ENCODE data around the gene RCC1. TPM values are rescaled to one million over a fixed set of nuclear protein-coding genes. Genes with fewer than 3 reads are reported as not detected.

RCC1 gene
- total and polyA plus RNA-seq, 5 donors, result 4.1 to 8.3 (median 5.6) TPM

DNA sequence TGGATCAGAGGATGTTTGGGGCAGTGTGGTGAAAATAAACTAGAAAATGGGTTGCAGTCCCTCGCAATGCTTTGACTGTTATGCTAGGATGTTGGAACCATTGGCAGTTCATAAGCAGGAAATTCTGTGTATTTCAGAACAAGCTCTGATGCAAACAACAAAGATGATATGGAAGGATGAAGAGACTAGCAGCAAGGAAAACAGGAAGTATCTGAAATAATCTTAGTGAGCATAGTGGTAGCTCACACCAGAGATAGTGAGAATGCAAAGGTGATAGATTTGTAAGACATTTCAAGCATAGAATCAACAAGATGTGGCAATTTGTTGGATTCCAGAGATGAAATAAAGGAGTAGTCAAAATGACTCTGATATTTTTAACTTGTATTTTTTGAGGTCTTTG lies 11.1 kb upstream of the RCC1 start:
- Histone ChIP-seq H3K27ac (ENCODE audit: low read length) (no peak overlapping the region), H3K9me3 (ENCODE audit: control insufficient read depth, low read length) (no peaks in the 10 kb centered on the region), H3K27me3 (ENCODE audit: control insufficient read depth, insufficient read depth) (no peaks in the 10 kb centered on the region), H3K4me1 (ENCODE audit: control insufficient read depth, insufficient read depth, low read length) (no peaks in the 10 kb centered on the region), H3K4me3 (ENCODE audit: low read length) (no peak overlapping the region)
- ATAC-seq (no peak), DNase-seq (no peak)
- WGBS, result 92% methylated on average over 1 of the region's 1 CpG
- intact Hi-C loops (cut with DNase I), result no loop called here

GRCh38 chr1:28499553-28499952 lies 6.3 kb upstream of the RCC1 start:
- ATAC-seq (no peak), DNase-seq (no peak)
- no peaks in the 10 kb centered on the region for H3K27me3 ChIP-seq (ENCODE audit: control insufficient read depth, insufficient read depth)
- no peak overlapping the region for H3K4me3 ChIP-seq (ENCODE audit: low read length)
- no peak overlapping the region for H3K27ac ChIP-seq (ENCODE audit: low read length)
- no peaks in the 10 kb centered on the region for H3K4me1 ChIP-seq (ENCODE audit: control insufficient read depth, insufficient read depth, low read length)
- intact Hi-C loops (cut with DNase I), result no loop called here
- no peaks in the 10 kb centered on the region for H3K9me3 ChIP-seq (ENCODE audit: control insufficient read depth, low read length)
- WGBS, result 87% methylated on average over 4 of the region's 4 CpGs

- intact Hi-C loops (cut with DNase I), result no loop called here
- 67% methylated on average over 4 of the region's 4 CpGs for WGBS
- no peak overlapping the region for H3K4me3 ChIP-seq (ENCODE audit: low read length)
- no peaks in the 10 kb centered on the region for H3K27me3 ChIP-seq (ENCODE audit: control insufficient read depth, insufficient read depth)
- ATAC-seq, result no peak
- no peaks in the 10 kb centered on the region for H3K9me3 ChIP-seq (ENCODE audit: control insufficient read depth, low read length)
- H3K4me1 ChIP-seq (ENCODE audit: control insufficient read depth, insufficient read depth, low read length), result no peaks in the 10 kb centered on the region
- DNase-seq, result no peak
- no peak overlapping the region for H3K27ac ChIP-seq (ENCODE audit: low read length)
Measured at GRCh38 chr1:28501925-28502324, 3.9 kb upstream of the RCC1 start.

DNA sequence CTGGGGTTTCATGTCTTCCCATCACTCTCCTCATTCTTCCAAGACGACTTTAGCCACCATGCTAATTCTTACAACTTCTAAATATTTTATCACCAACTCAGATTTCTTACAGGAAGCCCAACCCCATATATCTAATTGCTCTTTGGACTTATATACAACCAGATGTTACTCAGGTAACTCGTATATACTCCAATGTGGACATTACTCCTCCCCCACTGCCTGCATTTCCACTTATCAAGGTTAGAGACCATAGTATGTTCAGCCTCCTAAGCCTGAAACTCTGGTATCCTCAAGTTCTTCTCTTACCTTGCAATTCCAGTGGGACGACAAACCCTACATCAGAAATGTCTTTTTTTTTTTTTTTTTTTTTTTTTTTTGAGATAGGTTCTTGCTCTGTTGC lies 2.7 kb upstream of the RCC1 start:
- Histone ChIP-seq H3K27ac (ENCODE audit: low read length) (no peak overlapping the region), H3K4me1 (ENCODE audit: control insufficient read depth, insufficient read depth, low read length) (no peaks in the 10 kb centered on the region), H3K9me3 (ENCODE audit: control insufficient read depth, low read length) (no peaks in the 10 kb centered on the region), H3K27me3 (ENCODE audit: control insufficient read depth, insufficient read depth) (no peaks in the 10 kb centered on the region), H3K4me3 (ENCODE audit: low read length) (no peak overlapping the region)
- intact Hi-C loops (cut with DNase I), result no loop called here
- no peak for DNase-seq
- 78% methylated on average over 3 of the region's 3 CpGs for WGBS
- ATAC-seq, result no peak

GRCh38 chr1:28506907-28507246 lies 1.0 kb downstream of the RCC1 start:
- no peaks in the 10 kb centered on the region for H3K27me3 ChIP-seq (ENCODE audit: control insufficient read depth, insufficient read depth)
- intact Hi-C loops (cut with DNase I), result no loop called here
- 3% methylated on average over 14 of the region's 14 CpGs for WGBS
- H3K4me3 ChIP-seq (ENCODE audit: low read length), result peak overlapping the region; percentile 94
- peak overlapping the region; percentile 22 for H3K27ac ChIP-seq (ENCODE audit: low read length)
- H3K9me3 ChIP-seq (ENCODE audit: control insufficient read depth, low read length), result no peaks in the 10 kb centered on the region
- H3K4me1 ChIP-seq (ENCODE audit: control insufficient read depth, insufficient read depth, low read length), result peaks cover 10% of the 10 kb centered on the region
- no peak for ATAC-seq
- DNase-seq, result no peak

GRCh38 chr1:28507247-28507645 lies 1.4 kb downstream of the RCC1 start:
- intact Hi-C loops (cut with DNase I), result no loop called here
- no peaks in the 10 kb centered on the region for H3K9me3 ChIP-seq (ENCODE audit: control insufficient read depth, low read length)
- ATAC-seq, result no peak
- H3K4me3 ChIP-seq (ENCODE audit: low read length), result peak overlapping the region; percentile 94
- peaks cover 10% of the 10 kb centered on the region for H3K4me1 ChIP-seq (ENCODE audit: control insufficient read depth, insufficient read depth, low read length)
- no peaks in the 10 kb centered on the region for H3K27me3 ChIP-seq (ENCODE audit: control insufficient read depth, insufficient read depth)
- H3K27ac ChIP-seq (ENCODE audit: low read length), result peak overlapping the region; percentile 28
- no peak for DNase-seq
- WGBS, result 5% methylated on average over 11 of the region's 11 CpGs

DNA sequence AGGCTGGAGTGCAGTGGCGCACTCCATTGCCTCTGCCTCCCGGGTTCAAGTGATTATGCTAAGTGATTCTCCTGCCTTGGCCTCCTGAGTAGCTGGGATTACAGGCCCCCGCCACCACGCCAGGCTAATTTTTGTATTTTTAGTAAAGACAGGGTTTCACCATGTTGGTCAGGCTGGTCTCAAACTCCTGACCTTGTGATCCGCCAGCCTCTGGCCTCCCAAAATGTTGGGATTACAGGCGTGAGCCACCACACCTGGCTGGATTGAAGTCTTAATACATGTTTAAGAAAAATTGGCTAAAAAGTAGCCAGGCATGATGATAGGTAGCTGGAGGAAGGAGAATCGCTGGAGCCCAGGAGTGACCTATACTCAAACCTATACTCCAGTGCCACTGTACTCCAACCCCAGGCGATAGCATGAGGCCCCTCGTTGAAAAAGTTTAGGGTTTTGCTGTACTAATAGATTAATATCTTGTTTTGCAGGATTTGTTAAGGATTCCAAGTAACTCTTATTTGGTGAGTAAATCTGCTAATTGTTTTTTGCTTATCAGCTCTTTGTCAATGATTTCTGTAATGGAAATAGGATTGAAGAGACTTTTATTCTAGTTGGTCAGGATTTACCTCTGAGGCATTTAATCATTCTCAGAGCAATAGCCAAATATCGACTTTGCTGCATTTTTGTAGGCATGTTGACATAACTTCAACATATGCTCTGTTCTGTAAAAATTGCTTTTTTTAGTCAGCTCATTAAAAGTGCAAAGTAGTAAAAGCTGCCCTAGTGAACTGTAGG lies 2.0 kb downstream of the RCC1 start:
- ATAC-seq (no peak), DNase-seq (no peak)
- 41% methylated on average over 10 of the region's 10 CpGs for WGBS
- Histone ChIP-seq H3K9me3 (ENCODE audit: control insufficient read depth, low read length) (no peaks in the 10 kb centered on the region), H3K27me3 (ENCODE audit: control insufficient read depth, insufficient read depth) (no peaks in the 10 kb centered on the region), H3K4me1 (ENCODE audit: control insufficient read depth, insufficient read depth, low read length) (peaks cover 10% of the 10 kb centered on the region), H3K4me3 (ENCODE audit: low read length) (peak overlapping the region; percentile 94), H3K27ac (ENCODE audit: low read length) (peak overlapping the region; percentile 28)
- intact Hi-C loops (cut with DNase I), result no loop called here

DNA sequence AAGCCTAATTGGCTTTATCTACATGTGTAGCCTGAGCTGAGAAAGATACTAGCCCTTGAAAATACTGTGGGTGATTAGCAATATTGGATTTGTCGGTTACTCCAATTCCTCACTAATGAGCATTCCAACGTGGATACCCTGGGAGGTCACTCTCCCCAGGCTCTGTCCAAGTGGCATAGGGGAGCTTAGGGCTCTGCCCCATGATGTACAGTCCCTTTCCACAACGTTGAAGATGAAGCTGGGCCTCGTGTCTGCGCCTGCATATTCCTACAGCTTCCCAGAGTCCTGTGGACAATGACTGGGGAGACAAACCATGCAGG lies 2.6 kb downstream of the RCC1 start:
- no peaks in the 10 kb centered on the region for H3K9me3 ChIP-seq (ENCODE audit: control insufficient read depth, low read length)
- 36% methylated on average over 5 of the region's 5 CpGs for WGBS
- H3K4me3 ChIP-seq (ENCODE audit: low read length), result no peak overlapping the region
- ATAC-seq, result no peak
- no peaks in the 10 kb centered on the region for H3K27me3 ChIP-seq (ENCODE audit: control insufficient read depth, insufficient read depth)
- no peak for DNase-seq
- intact Hi-C loops (cut with DNase I), result no loop called here
- H3K27ac ChIP-seq (ENCODE audit: low read length), result no peak overlapping the region
- H3K4me1 ChIP-seq (ENCODE audit: control insufficient read depth, insufficient read depth, low read length), result peaks cover 10% of the 10 kb centered on the region

DNA sequence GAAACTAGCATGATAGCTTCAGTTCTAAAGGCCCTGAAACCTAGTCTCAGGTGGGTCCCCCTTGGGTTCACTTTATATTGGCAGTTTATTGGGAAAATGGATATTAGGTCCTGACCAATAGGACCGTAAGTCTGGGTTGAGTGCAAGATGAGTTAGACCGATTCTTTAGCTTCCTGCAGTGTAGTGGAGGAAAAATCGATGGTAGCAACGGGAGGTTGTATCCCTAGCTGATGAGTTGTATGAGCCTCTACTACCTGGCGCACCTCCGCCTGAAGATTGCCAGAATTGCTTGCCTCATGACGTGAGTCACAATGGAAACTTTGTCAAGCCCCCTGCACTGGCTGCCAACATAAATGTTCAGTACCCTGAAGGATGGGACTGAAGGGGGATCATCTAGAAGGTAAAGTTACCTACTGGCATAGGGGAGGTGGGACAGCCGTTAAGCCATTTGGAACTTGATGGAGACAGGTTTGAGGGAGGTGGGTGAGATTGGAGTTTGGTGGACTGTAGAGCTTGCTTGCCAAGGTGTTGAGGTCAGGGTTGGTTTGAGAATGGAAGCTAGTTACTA lies 3.9 kb downstream of the RCC1 start:
- H3K27ac ChIP-seq (ENCODE audit: low read length), result no peak overlapping the region
- DNase-seq (no peak), ATAC-seq (no peak)
- H3K27me3 ChIP-seq (ENCODE audit: control insufficient read depth, insufficient read depth), result no peaks in the 10 kb centered on the region
- H3K9me3 ChIP-seq (ENCODE audit: control insufficient read depth, low read length), result no peaks in the 10 kb centered on the region
- H3K4me3 ChIP-seq (ENCODE audit: low read length), result no peak overlapping the region
- peaks cover 10% of the 10 kb centered on the region for H3K4me1 ChIP-seq (ENCODE audit: control insufficient read depth, insufficient read depth, low read length)
- intact Hi-C loops (cut with DNase I), result loop anchor here in 1 of 4 donors (10.0 kb wide), 1 partner anchor 95 kb away; no protein-coding TSS in a partner anchor
- 73% methylated on average over 8 of the region's 8 CpGs for WGBS

- no peak overlapping the region for H3K27ac ChIP-seq (ENCODE audit: low read length)
Measured at GRCh38 chr1:28510273-28510969, 4.6 kb downstream of the RCC1 start.

DNA sequence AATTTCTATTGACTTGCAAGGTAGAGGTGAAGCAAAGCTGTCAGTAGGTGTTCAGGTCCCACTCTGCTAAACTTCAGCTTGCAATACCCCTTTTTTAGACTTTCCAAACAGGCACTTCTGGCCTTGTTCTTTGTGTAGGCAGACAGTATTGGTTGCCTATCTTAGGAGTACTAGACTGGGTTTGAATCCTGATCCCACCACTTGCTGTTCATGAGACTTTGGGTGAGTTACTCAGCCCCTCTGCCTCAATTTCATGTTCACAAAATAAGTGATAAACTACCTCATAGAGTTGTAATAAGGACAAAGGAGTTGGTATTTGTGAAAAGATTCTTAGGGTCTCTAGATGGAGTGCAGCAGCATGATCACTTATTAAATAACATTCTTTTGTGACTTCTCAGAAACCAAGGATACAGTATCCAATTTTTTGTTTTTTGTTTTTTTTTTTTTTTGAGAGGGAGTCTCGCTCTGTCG lies 5.2 kb downstream of the RCC1 start:
- Histone ChIP-seq H3K4me3 (ENCODE audit: low read length) (no peak overlapping the region), H3K9me3 (ENCODE audit: control insufficient read depth, low read length) (no peaks in the 10 kb centered on the region), H3K4me1 (ENCODE audit: control insufficient read depth, insufficient read depth, low read length) (peaks cover 10% of the 10 kb centered on the region), H3K27ac (ENCODE audit: low read length) (no peak overlapping the region), H3K27me3 (ENCODE audit: control insufficient read depth, insufficient read depth) (no peaks in the 10 kb centered on the region)
- DNase-seq, result no peak
- WGBS, result 78% methylated on average over 2 of the region's 2 CpGs
- ATAC-seq, result no peak
- intact Hi-C loops (cut with DNase I), result loop anchor here in 1 of 4 donors (10.0 kb wide), 1 partner anchor 94 kb away; no protein-coding TSS in a partner anchor

More at GRCh38 chr1:28510273-28510969, 4.6 kb downstream of the RCC1 start:
- DNase-seq (no peak), ATAC-seq (no peak)
- intact Hi-C loops (cut with DNase I), result loop anchor here in 1 of 4 donors (10.0 kb wide), 1 partner anchor 94 kb away; no protein-coding TSS in a partner anchor
- no peaks in the 10 kb centered on the region for H3K9me3 ChIP-seq (ENCODE audit: control insufficient read depth, low read length)
- H3K4me3 ChIP-seq (ENCODE audit: low read length), result no peak overlapping the region
- WGBS, result 70% methylated on average over 8 of the region's 8 CpGs
- H3K4me1 ChIP-seq (ENCODE audit: control insufficient read depth, insufficient read depth, low read length), result peaks cover 10% of the 10 kb centered on the region
- no peaks in the 10 kb centered on the region for H3K27me3 ChIP-seq (ENCODE audit: control insufficient read depth, insufficient read depth)
